A673 (cell line): Measurements from ENCODE around the gene SUMO2.

Experiments used
- EZH2 ChIP-seq: fragments of 200-600 bp; sonication (generic); IDR thresholded peaks from 2 replicates; pipeline ENCODE4 v1.6.1; 2017; ENCODE audit warnings: borderline replicate concordance, low read depth, mild to moderate bottlenecking, mixed read lengths, antibody characterized with exemption, low read length; ENCODE audit not compliant: poor library complexity, severe bottlenecking
- TF ChIP-seq, protein P1 (sequence below): fragments of 300-800, 200-600 bp; sonication (generic); conservative IDR thresholded peaks from 2 replicates; pipeline ENCODE4 v1.5.1; 2017; ENCODE audit warnings: low read depth, mild to moderate bottlenecking, antibody characterized with exemption, low read length, moderate library complexity, mixed read lengths

DNA sequence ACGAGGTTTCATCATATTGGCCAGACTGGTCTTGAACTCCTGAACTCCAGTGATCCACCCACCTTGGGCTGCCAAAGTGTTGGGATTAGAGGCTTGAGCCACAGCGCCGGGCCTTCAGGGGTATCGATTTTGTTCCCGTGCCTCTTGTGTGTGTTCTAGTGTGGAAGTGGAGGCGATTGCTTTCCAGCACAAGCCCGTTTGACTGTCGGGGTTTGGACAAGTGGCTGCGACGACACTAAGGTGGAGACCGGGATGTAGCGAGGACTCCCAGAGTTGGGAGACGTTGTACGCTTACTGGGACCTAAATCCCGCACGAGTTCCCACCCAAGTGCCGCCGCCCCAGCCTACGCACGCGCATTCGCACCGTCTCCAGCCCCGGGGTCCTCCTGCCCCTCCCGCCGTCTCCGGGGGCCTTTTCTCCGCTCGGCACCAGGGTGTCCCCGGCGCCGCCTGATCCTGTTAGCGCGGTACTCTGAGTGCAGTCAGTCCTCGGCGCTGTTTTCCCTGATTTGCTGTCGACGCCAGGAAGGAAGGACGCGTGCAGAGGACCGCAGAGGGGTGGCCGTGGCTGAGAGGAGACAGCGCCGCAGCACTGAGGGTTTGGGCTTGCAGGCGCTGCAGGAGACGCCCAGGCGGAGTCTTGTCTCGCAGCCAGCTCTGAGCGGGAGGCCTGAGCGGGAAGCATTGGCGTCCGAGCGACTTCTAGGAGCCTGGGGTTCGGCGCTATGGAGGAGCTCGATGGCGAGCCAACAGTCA lies 22.5 kb upstream of the SUMO2 start, which contains the start of gene NUP85:
- TF ChIP-seq, protein P1, sequence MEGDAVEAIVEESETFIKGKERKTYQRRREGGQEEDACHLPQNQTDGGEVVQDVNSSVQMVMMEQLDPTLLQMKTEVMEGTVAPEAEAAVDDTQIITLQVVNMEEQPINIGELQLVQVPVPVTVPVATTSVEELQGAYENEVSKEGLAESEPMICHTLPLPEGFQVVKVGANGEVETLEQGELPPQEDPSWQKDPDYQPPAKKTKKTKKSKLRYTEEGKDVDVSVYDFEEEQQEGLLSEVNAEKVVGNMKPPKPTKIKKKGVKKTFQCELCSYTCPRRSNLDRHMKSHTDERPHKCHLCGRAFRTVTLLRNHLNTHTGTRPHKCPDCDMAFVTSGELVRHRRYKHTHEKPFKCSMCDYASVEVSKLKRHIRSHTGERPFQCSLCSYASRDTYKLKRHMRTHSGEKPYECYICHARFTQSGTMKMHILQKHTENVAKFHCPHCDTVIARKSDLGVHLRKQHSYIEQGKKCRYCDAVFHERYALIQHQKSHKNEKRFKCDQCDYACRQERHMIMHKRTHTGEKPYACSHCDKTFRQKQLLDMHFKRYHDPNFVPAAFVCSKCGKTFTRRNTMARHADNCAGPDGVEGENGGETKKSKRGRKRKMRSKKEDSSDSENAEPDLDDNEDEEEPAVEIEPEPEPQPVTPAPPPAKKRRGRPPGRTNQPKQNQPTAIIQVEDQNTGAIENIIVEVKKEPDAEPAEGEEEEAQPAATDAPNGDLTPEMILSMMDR: no peak
- TF ChIP-seq EZH2: no peak
